GM04503 (cell line): Measurements from ENCODE around the gene DDI1.

Source experiments
- DNase-seq: peaks from one replicate; pipeline ENCODE4 v3.0.0-alpha.2; 2012; ENCODE audit warnings: low read depth

The DDI1 gene

GRCh38 chr11:104078245-104078644, 41.8 kb downstream of the DDI1 start:
- DNase-seq = no peak

- DNase-seq = no peak
Observed at GRCh38 chr11:104078995-104079394, 42.6 kb downstream of the DDI1 start.

GRCh38 chr11:104086621-104087020, 50.2 kb downstream of the DDI1 start:
- DNase-seq = no peak
